Smooth muscle cell (in vitro differentiated cells): ENCODE measurements around the gene BUB3. TPM values are rescaled to one million over a fixed set of nuclear protein-coding genes. Genes with fewer than 3 reads are reported as not detected.

ENCODE experiments used
- DNase-seq: peaks from one replicate; lab custom pipeline; 2025; ENCODE audit not compliant: unreplicated experiment; lab: John Stamatoyannopoulos, UW
- H2AFZ ChIP-seq: fragments of 200-600 bp; sonication (generic); 2 replicates; pipeline ENCODE4 v1.6.0; 2016; ENCODE audit warnings: antibody characterized with exemption, low read depth, mild to moderate bottlenecking
- H3F3A ChIP-seq: fragments of 200-600 bp; sonication (generic); 2 replicates; pipeline ENCODE4 v1.6.0; 2017; ENCODE audit warnings: antibody characterized with exemption, low read depth
- H3K27ac ChIP-seq: fragments of 200-600 bp; sonication (generic); 2 replicates; pipeline ENCODE4 v1.5.1; 2016; ENCODE audit warnings: low read depth, mild to moderate bottlenecking
- H3K27me3 ChIP-seq: fragments of 200-600 bp; sonication (generic); 2 replicates; pipeline ENCODE4 v1.6.1; 2016; ENCODE audit warnings: low read depth, mild to moderate bottlenecking
- H3K36me3 ChIP-seq: fragments of 200-600 bp; sonication (generic); 2 replicates; pipeline ENCODE4 v1.5.1; 2016; ENCODE audit warnings: low read depth
- H3K4me1 ChIP-seq: fragments of 200-600 bp; sonication (generic); 2 replicates; pipeline ENCODE4 v1.5.1; 2016; ENCODE audit warnings: low read depth
- H3K4me2 ChIP-seq: fragments of 200-600 bp; sonication (generic); 2 replicates; pipeline ENCODE4 v1.6.0; 2016; ENCODE audit warnings: mild to moderate bottlenecking
- H3K4me3 ChIP-seq: fragments of 200-600 bp; sonication (generic); 2 replicates; pipeline ENCODE4 v1.5.1; 2016; ENCODE audit warnings: mild to moderate bottlenecking
- H3K79me2 ChIP-seq: fragments of 200-600 bp; sonication (generic); 2 replicates; pipeline ENCODE4 v1.6.0; 2016; ENCODE audit warnings: low read depth, mild to moderate bottlenecking
- H3K9ac ChIP-seq: fragments of 200-600 bp; sonication (generic); 2 replicates; pipeline ENCODE4 v1.6.0; 2016; ENCODE audit warnings: low read depth
- H3K9me3 ChIP-seq: fragments of 200-600 bp; sonication (generic); replicated peaks from 2 replicates; pipeline ENCODE4 v1.5.1; 2016; ENCODE audit warnings: low read depth
- H4K20me1 ChIP-seq: fragments of 200-600 bp; sonication (generic); 2 replicates; pipeline ENCODE4 v1.6.0; 2016; ENCODE audit warnings: low read depth
- WGBS: methylation state at CpG from one replicate; pipeline ENCODE4 v1.1.7; 2016; ENCODE audit warnings: low lambda C conversion rate; 5-methylcytosine and 5-hydroxymethylcytosine counted together
- polyA plus RNA-seq: library from polyadenylated mRNA; unstranded; fragments of >200 nt; fragmentation: Nextera tagmentation; extraction: Ambion mirVana; gene quantifications from 2 replicates; pipeline ENCODE4 v1.2.1, GENCODE V29; 2016
- total RNA-seq: library from RNA; depleted of rRNA; stranded (reverse); fragments of >200 nt; gene quantifications from 2 replicates; pipeline ENCODE4 v1.2.3, GENCODE V29; 2014
- TF ChIP-seq, protein P1 (sequence below): fragments of 200-600 bp; sonication (generic); IDR thresholded peaks from 2 replicates; pipeline ENCODE4 v1.5.1; 2017; ENCODE audit warnings: borderline replicate concordance, mild to moderate bottlenecking, antibody characterized with exemption; ENCODE audit not compliant: insufficient read depth, poor library complexity, severe bottlenecking

The BUB3 gene
- total and polyA plus RNA-seq, 2 experiments from 2014 or later, result 75.3 to 78.4 TPM

DNA sequence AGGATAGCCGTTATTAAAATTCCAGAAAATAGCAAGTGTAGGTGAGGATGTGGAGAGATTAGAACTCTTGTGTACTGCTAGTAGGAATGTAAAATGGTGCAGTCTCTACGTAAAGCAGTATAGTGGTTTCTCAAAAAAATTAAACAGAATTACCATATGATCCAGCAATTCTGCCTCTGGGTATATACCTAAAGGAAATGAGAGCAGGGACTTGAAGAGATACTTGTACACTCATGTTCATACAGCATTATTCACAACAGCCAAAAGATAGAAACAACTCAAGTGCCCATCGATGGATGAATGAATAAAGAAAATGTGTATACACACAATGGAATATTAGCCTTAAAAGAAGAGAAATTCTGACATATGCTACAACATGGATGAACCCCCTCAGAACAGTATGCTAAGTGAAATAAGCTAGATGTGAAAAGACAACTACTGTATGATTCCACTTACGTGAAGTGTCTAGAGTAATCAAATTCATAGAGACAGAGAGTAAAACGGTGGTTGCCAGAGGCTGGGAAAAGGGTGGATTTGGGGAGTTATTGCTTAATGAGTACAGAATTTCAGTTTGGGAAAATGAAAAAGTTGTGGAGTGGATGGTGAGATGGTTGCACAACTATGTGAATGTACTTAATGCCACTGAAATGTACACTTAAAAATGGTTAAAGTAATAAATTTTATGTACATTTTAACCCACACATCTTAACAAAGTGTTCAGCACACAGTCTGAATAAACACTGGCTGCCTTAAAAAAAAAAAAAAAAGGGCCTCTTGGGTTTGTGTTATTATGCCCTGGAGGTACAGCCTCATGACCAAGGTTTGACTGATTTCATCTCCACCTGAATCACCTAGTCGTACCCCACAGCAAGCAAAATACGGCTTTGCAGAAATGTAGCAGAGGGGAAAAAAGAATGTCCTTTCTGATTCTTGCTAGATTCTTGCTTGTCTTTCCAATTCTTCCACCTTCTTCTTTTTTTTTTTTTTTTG is 26.2 kb downstream of the BUB3 start:
- Histone ChIP-seq H3K36me3 (no peaks in the 10 kb centered on the region), H3K4me3 (no peak overlapping the region), H3K27me3 (no peaks in the 10 kb centered on the region), H3K4me2 (no peak overlapping the region), H3K4me1 (no peaks in the 10 kb centered on the region), H3K27ac (no peak overlapping the region), H2AFZ (no peak overlapping the region), H3K79me2 (no peaks in the 10 kb centered on the region), H3K9me3 (peaks cover 5% of the 10 kb centered on the region), H3K9ac (no peak overlapping the region), H4K20me1 (no peaks in the 10 kb centered on the region), H3F3A (no peaks in the 10 kb centered on the region)
- TF ChIP-seq, protein P1, sequence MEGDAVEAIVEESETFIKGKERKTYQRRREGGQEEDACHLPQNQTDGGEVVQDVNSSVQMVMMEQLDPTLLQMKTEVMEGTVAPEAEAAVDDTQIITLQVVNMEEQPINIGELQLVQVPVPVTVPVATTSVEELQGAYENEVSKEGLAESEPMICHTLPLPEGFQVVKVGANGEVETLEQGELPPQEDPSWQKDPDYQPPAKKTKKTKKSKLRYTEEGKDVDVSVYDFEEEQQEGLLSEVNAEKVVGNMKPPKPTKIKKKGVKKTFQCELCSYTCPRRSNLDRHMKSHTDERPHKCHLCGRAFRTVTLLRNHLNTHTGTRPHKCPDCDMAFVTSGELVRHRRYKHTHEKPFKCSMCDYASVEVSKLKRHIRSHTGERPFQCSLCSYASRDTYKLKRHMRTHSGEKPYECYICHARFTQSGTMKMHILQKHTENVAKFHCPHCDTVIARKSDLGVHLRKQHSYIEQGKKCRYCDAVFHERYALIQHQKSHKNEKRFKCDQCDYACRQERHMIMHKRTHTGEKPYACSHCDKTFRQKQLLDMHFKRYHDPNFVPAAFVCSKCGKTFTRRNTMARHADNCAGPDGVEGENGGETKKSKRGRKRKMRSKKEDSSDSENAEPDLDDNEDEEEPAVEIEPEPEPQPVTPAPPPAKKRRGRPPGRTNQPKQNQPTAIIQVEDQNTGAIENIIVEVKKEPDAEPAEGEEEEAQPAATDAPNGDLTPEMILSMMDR, result no peak
- DNase-seq, result no peak
- WGBS, result 84% methylated on average over 7 of the region's 7 CpGs

DNA sequence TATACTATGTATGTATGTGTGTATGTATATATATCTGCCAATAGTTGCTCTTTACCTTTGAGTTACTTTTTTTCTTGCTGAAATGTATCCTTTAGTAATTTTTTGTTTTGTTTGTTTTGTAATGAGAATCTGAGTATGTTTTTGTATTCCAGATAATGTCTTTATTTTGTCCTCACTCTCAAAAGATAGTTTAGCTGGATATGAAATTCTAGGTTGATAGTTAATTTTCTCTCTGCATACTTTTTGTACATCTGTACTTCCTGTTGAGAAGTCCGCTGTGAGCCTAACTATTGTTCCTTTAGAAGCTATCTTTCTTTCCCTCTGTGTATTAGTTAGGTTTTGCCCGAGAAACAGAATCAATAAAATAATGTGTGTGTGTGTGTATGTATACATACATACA is 29.5 kb downstream of the BUB3 start:
- Histone ChIP-seq H3K9ac (no peak overlapping the region), H2AFZ (no peak overlapping the region), H3K27ac (no peak overlapping the region), H3K36me3 (no peaks in the 10 kb centered on the region), H3K79me2 (no peaks in the 10 kb centered on the region), H3F3A (no peaks in the 10 kb centered on the region), H3K4me1 (no peaks in the 10 kb centered on the region), H3K4me3 (no peak overlapping the region), H3K9me3 (peaks cover 5% of the 10 kb centered on the region), H3K27me3 (no peaks in the 10 kb centered on the region), H3K4me2 (no peak overlapping the region), H4K20me1 (no peaks in the 10 kb centered on the region)
- no peak for DNase-seq
- WGBS, result 95% methylated on average over 2 of the region's 2 CpGs
- TF ChIP-seq, protein P1, result no peak

DNA sequence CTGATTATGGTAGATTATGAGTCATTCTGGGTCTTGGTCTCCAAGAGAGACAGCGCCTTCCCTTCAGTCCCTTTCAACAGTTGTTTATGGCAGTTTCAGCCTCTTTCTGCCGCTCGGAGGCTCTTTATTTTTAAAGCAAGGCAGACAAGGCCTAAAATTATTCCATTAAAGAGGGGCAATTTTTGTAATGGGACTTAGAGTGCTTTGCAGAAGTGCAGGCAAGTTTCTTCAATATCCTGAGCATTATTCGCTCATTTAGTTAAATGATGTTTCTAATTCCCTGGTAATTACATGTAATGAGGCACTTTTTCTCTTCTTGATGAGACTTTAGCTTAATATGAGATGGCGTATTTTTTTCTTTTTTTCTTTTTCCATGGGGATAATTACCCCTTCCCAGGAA is 33.6 kb downstream of the BUB3 start:
- WGBS, result 97% methylated on average over 5 of the region's 5 CpGs
- H3K27ac ChIP-seq, result no peak overlapping the region
- TF ChIP-seq, protein P1, result no peak

More for the DNA sequence above, 33.6 kb downstream of the BUB3 start:
- Histone ChIP-seq H3K4me1 (no peaks in the 10 kb centered on the region), H3K27me3 (no peaks in the 10 kb centered on the region), H3K4me2 (no peak overlapping the region), H3K36me3 (no peaks in the 10 kb centered on the region), H3K9me3 (peaks cover 5% of the 10 kb centered on the region), H3K4me3 (no peak overlapping the region), H4K20me1 (no peaks in the 10 kb centered on the region), H3K9ac (no peak overlapping the region), H3F3A (no peaks in the 10 kb centered on the region), H3K79me2 (no peaks in the 10 kb centered on the region), H2AFZ (no peak overlapping the region)
- no peak for DNase-seq
